GM12892 (cell line): ENCODE data around the gene DRGX.

ENCODE experiments used
- POLR2A ChIP-seq: IDR thresholded peaks from 2 replicates; pipeline ENCODE4 v1.6.1; 2011; ENCODE audit warnings: low read depth, low read length, control low read depth
- POLR2AphosphoS5 ChIP-seq: IDR thresholded peaks from 2 replicates; pipeline ENCODE4 v1.6.1; 2011; ENCODE audit warnings: low read depth, low read length, control low read depth
- TAF1 ChIP-seq: IDR thresholded peaks from 2 replicates; pipeline ENCODE4 v1.6.1; 2011; ENCODE audit warnings: low read depth, mild to moderate bottlenecking, control low read depth, low read length, borderline replicate concordance

DNA sequence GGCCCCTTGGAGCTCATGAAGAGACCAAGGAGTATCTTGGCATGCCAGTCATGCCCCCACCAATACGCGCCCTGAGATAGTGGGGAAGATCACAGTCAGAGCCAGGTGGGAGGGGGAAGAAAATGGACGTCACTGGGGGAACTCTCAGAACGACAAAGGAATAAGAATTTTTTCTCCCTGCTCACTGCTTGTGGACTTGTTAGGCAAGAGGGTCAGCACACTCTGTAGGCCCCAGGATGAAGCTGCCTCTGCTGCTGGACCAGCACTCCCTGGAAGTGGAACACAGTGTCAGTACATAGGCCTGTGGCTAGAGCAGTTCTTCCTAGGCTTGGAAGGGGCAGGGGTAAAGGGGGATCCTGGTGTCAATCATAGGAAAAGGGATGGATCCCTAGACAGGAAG is 46.5 kb downstream of the DRGX start:
- TF ChIP-seq POLR2AphosphoS5 (no peak), TAF1 (no peak), POLR2A (no peak)
